ENCODE results near the gene POM121L2.

POM121L2 gene

DNA sequence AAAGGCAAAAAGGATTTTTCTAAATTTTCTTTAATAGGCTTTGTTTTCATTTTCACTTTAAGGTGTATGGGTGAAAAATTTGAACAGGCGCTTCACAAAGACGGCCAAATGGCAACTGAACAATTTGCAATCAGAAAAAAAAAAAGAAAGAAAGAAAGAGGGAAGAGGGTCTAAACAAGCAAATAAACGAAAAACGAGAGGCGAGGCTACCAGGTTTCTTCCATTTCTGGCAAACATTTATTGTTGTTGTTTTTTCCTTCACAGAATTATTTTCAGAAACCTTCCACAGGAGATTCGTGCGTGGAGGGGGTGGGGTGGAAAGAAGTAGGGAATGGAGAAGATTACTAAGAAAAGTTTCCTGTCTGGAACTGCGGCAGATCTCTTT, 24.3 kb downstream of the POM121L2 start:
- Histone ChIP-seq H3K4me2 (ENCODE audit: low read depth, low read length, poor library complexity, severe bottlenecking) (no peak overlapping the region), H3K36me3 (ENCODE audit: insufficient read depth, low read length) (no peaks in the 10 kb centered on the region), H3K4me3 (ENCODE audit: low read length, poor library complexity, severe bottlenecking) (no peak overlapping the region)

DNA sequence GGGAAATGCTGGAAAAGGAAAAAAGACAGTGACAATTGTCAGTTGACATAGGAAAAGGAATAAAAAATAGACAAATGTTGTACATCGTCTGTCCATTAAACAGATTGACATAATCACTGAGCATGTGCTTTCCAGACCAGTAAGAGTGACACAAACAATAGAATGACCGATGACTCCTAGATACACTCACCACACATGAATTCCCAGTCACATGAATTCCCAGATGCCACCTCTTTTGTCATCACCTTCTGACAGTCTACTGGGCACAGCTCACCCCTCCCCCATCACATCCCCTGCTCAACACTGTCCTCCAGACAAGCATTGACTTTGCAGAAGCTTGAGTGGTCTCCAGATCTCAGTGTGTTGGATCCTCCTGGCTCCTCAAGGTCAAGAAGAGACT, 25.9 kb downstream of the POM121L2 start:
- H2AFZ ChIP-seq (ENCODE audit: low read length): no peak overlapping the region

More for the DNA sequence above, 24.3 kb downstream of the POM121L2 start:
- Histone ChIP-seq H2AFZ (ENCODE audit: low read length) (no peak overlapping the region), H3K4me1 (ENCODE audit: insufficient read depth, low read length, poor library complexity, severe bottlenecking) (no peaks in the 10 kb centered on the region), H4K20me1 (ENCODE audit: insufficient read depth, low read length, poor library complexity, severe bottlenecking) (no peaks in the 10 kb centered on the region), H3K9ac (ENCODE audit: low read depth, low read length, poor library complexity, severe bottlenecking) (no peak overlapping the region), H3K9me2 (replicated peaks; ENCODE audit: low read depth, low read length) (no peaks in the 10 kb centered on the region), H3K9me3 (ENCODE audit: insufficient read depth, low read depth, low read length) (no peaks in the 10 kb centered on the region; the same call in 1 of the 2 replicates), H3F3A (ENCODE audit: low read depth) (no peaks in the 10 kb centered on the region), H3K79me2 (ENCODE audit: insufficient read depth, low read length) (no peaks in the 10 kb centered on the region), H3K27me3 (ENCODE audit: insufficient read depth, low read length, poor library complexity, severe bottlenecking) (no peaks in the 10 kb centered on the region)
- no peak for TF ChIP-seq EZH2phosphoT487 (IDR thresholded peaks at IDR 0.05; ENCODE audit: borderline replicate concordance)
- TF ChIP-seq, protein P1, sequence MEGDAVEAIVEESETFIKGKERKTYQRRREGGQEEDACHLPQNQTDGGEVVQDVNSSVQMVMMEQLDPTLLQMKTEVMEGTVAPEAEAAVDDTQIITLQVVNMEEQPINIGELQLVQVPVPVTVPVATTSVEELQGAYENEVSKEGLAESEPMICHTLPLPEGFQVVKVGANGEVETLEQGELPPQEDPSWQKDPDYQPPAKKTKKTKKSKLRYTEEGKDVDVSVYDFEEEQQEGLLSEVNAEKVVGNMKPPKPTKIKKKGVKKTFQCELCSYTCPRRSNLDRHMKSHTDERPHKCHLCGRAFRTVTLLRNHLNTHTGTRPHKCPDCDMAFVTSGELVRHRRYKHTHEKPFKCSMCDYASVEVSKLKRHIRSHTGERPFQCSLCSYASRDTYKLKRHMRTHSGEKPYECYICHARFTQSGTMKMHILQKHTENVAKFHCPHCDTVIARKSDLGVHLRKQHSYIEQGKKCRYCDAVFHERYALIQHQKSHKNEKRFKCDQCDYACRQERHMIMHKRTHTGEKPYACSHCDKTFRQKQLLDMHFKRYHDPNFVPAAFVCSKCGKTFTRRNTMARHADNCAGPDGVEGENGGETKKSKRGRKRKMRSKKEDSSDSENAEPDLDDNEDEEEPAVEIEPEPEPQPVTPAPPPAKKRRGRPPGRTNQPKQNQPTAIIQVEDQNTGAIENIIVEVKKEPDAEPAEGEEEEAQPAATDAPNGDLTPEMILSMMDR (conservative IDR thresholded peaks at IDR 0.05; ENCODE audit: low read length): no peak

DNA sequence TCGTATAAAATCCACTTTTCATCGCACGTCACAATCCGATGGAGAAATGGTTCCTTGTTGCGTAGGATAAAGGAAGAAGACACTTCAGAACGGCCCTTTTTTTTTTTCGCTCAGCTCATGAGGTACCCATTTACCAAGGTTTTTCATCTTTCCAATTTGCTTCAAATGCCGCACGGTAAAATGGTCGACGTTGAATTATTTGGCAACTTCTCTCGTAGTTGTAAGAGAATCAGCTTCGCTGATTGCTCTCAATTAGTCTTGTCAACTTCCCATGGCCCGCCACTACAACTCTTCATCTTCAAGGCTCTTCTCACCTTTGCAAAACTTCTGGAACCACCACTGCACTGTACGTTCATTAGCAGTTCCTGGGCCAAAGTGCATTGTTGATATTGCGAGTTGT, 28.8 kb downstream of the POM121L2 start:
- H3K36me3 ChIP-seq (ENCODE audit: insufficient read depth, low read length): no peaks in the 10 kb centered on the region
- no peak for TF ChIP-seq EZH2phosphoT487 (IDR thresholded peaks at IDR 0.05; ENCODE audit: borderline replicate concordance)
- TF ChIP-seq, protein P1 (conservative IDR thresholded peaks at IDR 0.05; ENCODE audit: low read length): no peak
- H3F3A ChIP-seq (ENCODE audit: low read depth): no peaks in the 10 kb centered on the region
- H3K4me3 ChIP-seq (ENCODE audit: low read length, poor library complexity, severe bottlenecking): no peak overlapping the region
- H3K9me3 ChIP-seq (ENCODE audit: insufficient read depth, low read depth, low read length): no peaks in the 10 kb centered on the region; the same call in 1 of the 2 replicates
- H3K27me3 ChIP-seq (ENCODE audit: insufficient read depth, low read length, poor library complexity, severe bottlenecking): no peaks in the 10 kb centered on the region
- no peak overlapping the region for H2AFZ ChIP-seq (ENCODE audit: low read length)
- no peak overlapping the region for H3K4me2 ChIP-seq (ENCODE audit: low read depth, low read length, poor library complexity, severe bottlenecking)
- H4K20me1 ChIP-seq (ENCODE audit: insufficient read depth, low read length, poor library complexity, severe bottlenecking): no peaks in the 10 kb centered on the region
- no peaks in the 10 kb centered on the region for H3K4me1 ChIP-seq (ENCODE audit: insufficient read depth, low read length, poor library complexity, severe bottlenecking)
- no peaks in the 10 kb centered on the region for H3K9me2 ChIP-seq (replicated peaks; ENCODE audit: low read depth, low read length)
- no peaks in the 10 kb centered on the region for H3K79me2 ChIP-seq (ENCODE audit: insufficient read depth, low read length)
- no peak overlapping the region for H3K9ac ChIP-seq (ENCODE audit: low read depth, low read length, poor library complexity, severe bottlenecking)

More for the DNA sequence above, 25.9 kb downstream of the POM121L2 start:
- Histone ChIP-seq H3K9me2 (replicated peaks; ENCODE audit: low read depth, low read length) (no peaks in the 10 kb centered on the region), H4K20me1 (ENCODE audit: insufficient read depth, low read length, poor library complexity, severe bottlenecking) (no peaks in the 10 kb centered on the region), H3K79me2 (ENCODE audit: insufficient read depth, low read length) (no peaks in the 10 kb centered on the region), H3K4me3 (ENCODE audit: low read length, poor library complexity, severe bottlenecking) (no peak overlapping the region), H3K4me1 (ENCODE audit: insufficient read depth, low read length, poor library complexity, severe bottlenecking) (no peaks in the 10 kb centered on the region), H3K4me2 (ENCODE audit: low read depth, low read length, poor library complexity, severe bottlenecking) (no peak overlapping the region), H3K9ac (ENCODE audit: low read depth, low read length, poor library complexity, severe bottlenecking) (no peak overlapping the region), H3K9me3 (ENCODE audit: insufficient read depth, low read depth, low read length) (no peaks in the 10 kb centered on the region; the same call in 1 of the 2 replicates), H3F3A (ENCODE audit: low read depth) (no peaks in the 10 kb centered on the region), H3K27me3 (ENCODE audit: insufficient read depth, low read length, poor library complexity, severe bottlenecking) (no peaks in the 10 kb centered on the region), H3K36me3 (ENCODE audit: insufficient read depth, low read length) (no peaks in the 10 kb centered on the region)
- TF ChIP-seq EZH2phosphoT487 (IDR thresholded peaks at IDR 0.05; ENCODE audit: borderline replicate concordance): no peak
- TF ChIP-seq, protein P1 (conservative IDR thresholded peaks at IDR 0.05; ENCODE audit: low read length): no peak
